ENCODE results near the gene BEST2.

The BEST2 gene

DNA sequence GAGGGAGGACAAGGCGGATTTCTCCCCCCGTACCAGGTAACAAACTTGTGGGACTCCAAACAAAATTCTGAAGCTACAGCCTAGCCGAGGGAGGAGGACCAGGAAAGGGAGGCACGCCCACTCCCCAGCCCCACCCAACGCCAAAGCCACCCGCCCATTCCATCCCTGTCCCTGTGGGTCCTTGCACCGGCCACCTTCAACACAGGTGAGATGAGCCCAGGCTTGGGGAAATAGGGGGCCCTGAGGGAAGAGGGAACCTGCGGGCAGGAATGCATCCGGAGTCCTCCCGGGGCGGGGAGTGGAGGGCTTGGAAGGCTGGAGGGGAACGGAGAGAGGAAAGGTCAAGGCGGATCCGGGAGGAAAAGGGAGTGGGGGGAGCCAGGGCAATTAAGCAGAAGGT is at the start of gene BEST2:
TSS of gene BEST2 (plus strand) at position 157 of the 400 bp plus-strand sequence. CDS start 802 bp downstream, outside the sequence.
- Histone ChIP-seq H3K36me3 (peaks cover 15 to 20% (median 18%) of the 10 kb centered on the region in 3 donors), H3K27me3 (peaks cover 0 to 37% of the 10 kb centered on the region in 2 donors), H3K27ac (no peak within 1 kb of the TSS), H3K4me3 (no peak within 1 kb of the TSS), H3K9me3 (no peaks in the 10 kb centered on the region), H3K4me1 (no peaks in the 10 kb centered on the region)
- TF ChIP-seq, protein P1, sequence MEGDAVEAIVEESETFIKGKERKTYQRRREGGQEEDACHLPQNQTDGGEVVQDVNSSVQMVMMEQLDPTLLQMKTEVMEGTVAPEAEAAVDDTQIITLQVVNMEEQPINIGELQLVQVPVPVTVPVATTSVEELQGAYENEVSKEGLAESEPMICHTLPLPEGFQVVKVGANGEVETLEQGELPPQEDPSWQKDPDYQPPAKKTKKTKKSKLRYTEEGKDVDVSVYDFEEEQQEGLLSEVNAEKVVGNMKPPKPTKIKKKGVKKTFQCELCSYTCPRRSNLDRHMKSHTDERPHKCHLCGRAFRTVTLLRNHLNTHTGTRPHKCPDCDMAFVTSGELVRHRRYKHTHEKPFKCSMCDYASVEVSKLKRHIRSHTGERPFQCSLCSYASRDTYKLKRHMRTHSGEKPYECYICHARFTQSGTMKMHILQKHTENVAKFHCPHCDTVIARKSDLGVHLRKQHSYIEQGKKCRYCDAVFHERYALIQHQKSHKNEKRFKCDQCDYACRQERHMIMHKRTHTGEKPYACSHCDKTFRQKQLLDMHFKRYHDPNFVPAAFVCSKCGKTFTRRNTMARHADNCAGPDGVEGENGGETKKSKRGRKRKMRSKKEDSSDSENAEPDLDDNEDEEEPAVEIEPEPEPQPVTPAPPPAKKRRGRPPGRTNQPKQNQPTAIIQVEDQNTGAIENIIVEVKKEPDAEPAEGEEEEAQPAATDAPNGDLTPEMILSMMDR (IDR thresholded peaks at IDR 0.05): no peak
- intact Hi-C loops (cut with DNase I; ENCODE audit: low total_unique reads): no loop called here
- DNase-seq: no peak

DNA sequence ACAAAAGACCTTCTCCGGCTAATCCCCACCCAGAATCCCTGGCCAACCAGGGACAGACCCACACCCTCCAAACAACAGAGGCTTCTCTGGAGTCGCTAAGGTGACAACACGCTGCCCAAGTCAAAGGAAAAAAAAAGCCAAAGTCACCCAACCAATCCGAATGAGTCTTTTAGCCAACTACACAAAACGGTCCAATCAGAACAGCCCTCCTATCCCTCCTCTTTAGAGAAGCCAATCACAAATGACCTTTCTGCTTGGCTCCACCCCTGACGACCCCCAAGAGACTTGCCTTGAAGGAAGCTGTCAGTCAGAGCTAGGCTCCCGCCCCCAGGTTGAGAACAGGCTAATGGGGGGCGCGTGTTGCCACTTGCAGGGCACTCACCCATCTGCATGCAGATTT is 48.5 kb upstream of the BEST2 start:
- TF ChIP-seq, protein P1 (IDR thresholded peaks at IDR 0.05): no peak
- no peaks in the 10 kb centered on the region for H3K27me3 ChIP-seq
- H3K9me3 ChIP-seq: no peaks in the 10 kb centered on the region
- peaks cover 70 to 85% (median 81%) of the 10 kb centered on the region in 3 donors for H3K36me3 ChIP-seq
- no peak overlapping the region for H3K27ac ChIP-seq
- H3K4me1 ChIP-seq: no peaks in the 10 kb centered on the region
- no peak for DNase-seq
- intact Hi-C loops (cut with DNase I; ENCODE audit: low total_unique reads): no loop called here
- no peak overlapping the region for H3K4me3 ChIP-seq

DNA sequence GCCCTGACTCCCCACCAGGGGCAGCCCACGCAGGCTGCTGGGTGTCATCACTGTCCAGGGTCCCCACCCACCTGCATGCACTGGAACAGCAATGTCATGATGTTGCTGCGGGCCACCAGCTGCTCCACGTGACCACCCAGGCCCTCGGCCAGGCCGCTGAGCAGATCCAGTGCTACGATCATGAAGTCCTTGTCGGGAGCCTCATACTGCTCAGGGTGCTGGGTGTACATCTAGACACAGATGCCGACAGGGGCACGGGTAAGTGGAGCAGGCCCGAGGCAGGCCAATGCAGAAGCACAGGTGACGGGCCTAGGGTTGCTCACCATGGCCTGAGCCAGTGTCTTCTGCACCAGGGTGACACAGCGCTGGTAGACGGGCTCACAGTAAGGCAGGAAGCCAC is 46.4 kb upstream of the BEST2 start:
- H3K4me1 ChIP-seq: no peaks in the 10 kb centered on the region
- no peak for DNase-seq
- H3K4me3 ChIP-seq: no peak overlapping the region
- intact Hi-C loops (cut with DNase I; ENCODE audit: low total_unique reads): no loop called here
- no peaks in the 10 kb centered on the region for H3K27me3 ChIP-seq
- H3K36me3 ChIP-seq: peaks cover 91 to 100% (median 97%) of the 10 kb centered on the region in 3 donors
- no peaks in the 10 kb centered on the region for H3K9me3 ChIP-seq
- TF ChIP-seq, protein P1 (IDR thresholded peaks at IDR 0.05): no peak
- no peak overlapping the region for H3K27ac ChIP-seq

DNA sequence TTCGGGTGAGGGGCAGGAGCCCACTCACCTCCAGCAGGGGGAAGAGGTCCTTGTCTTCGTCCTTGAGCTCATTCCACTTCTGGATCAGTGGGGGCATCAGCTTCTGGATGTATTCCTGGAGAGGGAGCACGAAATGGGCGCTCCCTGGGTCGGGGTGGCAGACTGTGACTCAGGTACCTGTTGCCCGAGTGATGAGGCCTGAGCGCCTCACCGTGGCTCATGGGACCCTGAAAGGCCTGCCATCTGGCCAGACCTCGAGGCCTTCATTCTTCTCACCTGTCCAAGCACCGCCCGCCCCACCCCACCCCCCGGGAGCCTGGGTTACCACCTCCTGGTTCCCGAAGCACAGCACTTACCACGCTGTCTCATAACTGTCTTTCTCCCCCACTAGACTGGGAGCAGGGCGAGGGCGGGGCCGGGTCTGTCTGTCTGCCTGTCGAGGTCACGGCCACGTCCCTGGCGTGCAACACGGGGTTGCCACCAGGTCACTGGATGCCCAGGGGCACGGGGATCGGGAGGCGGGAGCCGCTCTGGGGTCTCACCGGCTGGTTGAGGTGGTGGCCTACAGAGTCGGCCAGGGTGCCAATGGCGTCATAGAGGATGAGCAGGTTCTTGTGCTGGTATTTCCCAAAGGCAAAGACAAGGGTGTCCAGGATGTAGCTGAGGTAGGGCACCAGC is 45.8 kb upstream of the BEST2 start:
- no peaks in the 10 kb centered on the region for H3K4me1 ChIP-seq
- DNase-seq: no peak
- TF ChIP-seq, protein P1 (IDR thresholded peaks at IDR 0.05): no peak
- H3K4me3 ChIP-seq: no peak overlapping the region
- intact Hi-C loops (cut with DNase I; ENCODE audit: low total_unique reads): no loop called here
- no peaks in the 10 kb centered on the region for H3K9me3 ChIP-seq
- peaks cover 95 to 100% (median 97%) of the 10 kb centered on the region in 3 donors for H3K36me3 ChIP-seq
- no peaks in the 10 kb centered on the region for H3K27me3 ChIP-seq
- no peak overlapping the region for H3K27ac ChIP-seq

DNA sequence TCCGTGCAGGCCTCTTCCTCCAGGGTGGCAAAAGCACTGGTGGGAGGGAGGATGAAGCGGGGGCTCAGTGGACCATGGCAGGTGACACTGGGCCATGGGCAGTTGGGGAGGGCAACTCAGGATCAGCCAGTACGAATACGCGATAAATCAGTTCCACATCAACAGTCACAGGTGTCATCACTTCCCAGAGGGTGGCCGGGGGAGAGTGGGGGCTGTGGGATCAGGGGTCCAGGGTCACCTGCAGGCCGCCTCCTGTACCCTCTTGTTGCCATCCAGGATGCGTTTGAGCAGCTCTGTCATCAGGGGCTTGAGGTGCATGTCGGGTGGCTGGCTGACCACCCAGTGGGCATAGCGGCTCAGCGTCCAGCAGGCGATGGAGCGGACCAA is 45.3 kb upstream of the BEST2 start:
- peaks cover 95 to 100% (median 97%) of the 10 kb centered on the region in 3 donors for H3K36me3 ChIP-seq
- H3K4me1 ChIP-seq: no peaks in the 10 kb centered on the region
- no peaks in the 10 kb centered on the region for H3K27me3 ChIP-seq
- TF ChIP-seq, protein P1 (IDR thresholded peaks at IDR 0.05): no peak
- DNase-seq: no peak
- H3K9me3 ChIP-seq: no peaks in the 10 kb centered on the region
- H3K27ac ChIP-seq: no peak overlapping the region
- H3K4me3 ChIP-seq: no peak overlapping the region
- intact Hi-C loops (cut with DNase I; ENCODE audit: low total_unique reads): no loop called here

Measured in tibial artery (tissue), 4 donors.